ENCODE results near the gene DUSP2.

- TF ChIP-seq REST (IDR thresholded peaks at IDR 0.05; ENCODE audit: low read depth), result no peak
- no peak for TF ChIP-seq NFIC (IDR thresholded peaks at IDR 0.05)
- no peak for TF ChIP-seq YY1 (IDR thresholded peaks at IDR 0.05; ENCODE audit: low read depth)
- no peak for TF ChIP-seq EP300 (IDR thresholded peaks at IDR 0.05; ENCODE audit: borderline replicate concordance)
- no peak for TF ChIP-seq CEBPB (IDR thresholded peaks at IDR 0.05)
- no peak for TF ChIP-seq FOXM1 (IDR thresholded peaks at IDR 0.05; ENCODE audit: borderline replicate concordance, low read depth)
- TF ChIP-seq TEAD4 (IDR thresholded peaks at IDR 0.05), result no peak
- TF ChIP-seq CREB1 (IDR thresholded peaks at IDR 0.05; ENCODE audit: low read depth), result no peak
- TF ChIP-seq TCF12 (IDR thresholded peaks at IDR 0.05; ENCODE audit: low read depth), result no peak
- TF ChIP-seq TAF1 (IDR thresholded peaks at IDR 0.05; ENCODE audit: low read depth), result no peak
- TF ChIP-seq MAX (IDR thresholded peaks at IDR 0.05), result no peak
- TF ChIP-seq RAD21 (IDR thresholded peaks at IDR 0.05; ENCODE audit: low read depth), result no peak
- no peak for TF ChIP-seq ZBTB7A (IDR thresholded peaks at IDR 0.05; ENCODE audit: low read depth)
- TF ChIP-seq USF1 (IDR thresholded peaks at IDR 0.05), result no peak
Measured at GRCh38 chr2:96093528-96093927, 51.7 kb downstream of the DUSP2 start.
